Panc1 (cell line): Measurements from ENCODE around the gene SCOC.

ENCODE experiments used
- CTCF ChIP-seq: fragments of 450-650 bp; IDR thresholded peaks from 2 replicates; pipeline ENCODE4 v1.5.1; 2017; ENCODE audit warnings: mild to moderate bottlenecking
- POLR2AphosphoS5 ChIP-seq: IDR thresholded peaks from 2 replicates; pipeline ENCODE4 v1.6.1; 2012; ENCODE audit warnings: mild to moderate bottlenecking, low read depth, low read length, moderate library complexity
- REST ChIP-seq, 2 experiments: IDR thresholded peaks; 2 replicates each; pipeline ENCODE4 v1.6.1; 2011 to 2012; ENCODE audit warnings: low read depth in 2 of 2, control low read depth in 1 of 2, low read length in 1 of 2, mild to moderate bottlenecking in 1 of 2, moderate library complexity in 1 of 2; ENCODE audit not compliant: insufficient read depth in 1 of 2
- SIN3A ChIP-seq: IDR thresholded peaks from 2 replicates; pipeline ENCODE4 v1.6.1; 2012; ENCODE audit warnings: low read depth, mild to moderate bottlenecking, low read length, moderate library complexity, borderline replicate concordance; ENCODE audit not compliant: insufficient read depth

- TF ChIP-seq CTCF: no peak
- no peak for TF ChIP-seq SIN3A
- TF ChIP-seq POLR2AphosphoS5: no peak
- no peak for TF ChIP-seq REST (IDR thresholded peaks at IDR 0.05; ENCODE audit: insufficient read depth in 1 of 2, low read depth in 2 of 2, low read length in 1 of 2)
Measured at GRCh38 chr4:140351093-140352075, 22.1 kb upstream of the SCOC start.
